ENCODE results near the gene GYG2. TPM values are rescaled to one million over a fixed set of nuclear protein-coding genes. Genes with fewer than 3 reads are reported as not detected.
"Not testable (repeated sequence)": the region's sequence is repeated elsewhere in the genome, so short reads cannot be mapped to it uniquely, and the experiment has no call there.

Gene GYG2
- total RNA-seq, result 107 and 117 TPM in 2 replicates
- long read RNA-seq, transcript GYG2-205 (11 exons, 1,956 nt), result major isoform, 236 of 688 reads
- long read RNA-seq, transcript GYG2-204 (12 exons, 3,393 nt), result minor isoform, 19 of 688 reads
- long read RNA-seq, partial matches to known transcripts, result 120 of 688 reads
- long read RNA-seq, other reads (novel, unspliced or antisense), result 312 of 688 reads

DNA sequence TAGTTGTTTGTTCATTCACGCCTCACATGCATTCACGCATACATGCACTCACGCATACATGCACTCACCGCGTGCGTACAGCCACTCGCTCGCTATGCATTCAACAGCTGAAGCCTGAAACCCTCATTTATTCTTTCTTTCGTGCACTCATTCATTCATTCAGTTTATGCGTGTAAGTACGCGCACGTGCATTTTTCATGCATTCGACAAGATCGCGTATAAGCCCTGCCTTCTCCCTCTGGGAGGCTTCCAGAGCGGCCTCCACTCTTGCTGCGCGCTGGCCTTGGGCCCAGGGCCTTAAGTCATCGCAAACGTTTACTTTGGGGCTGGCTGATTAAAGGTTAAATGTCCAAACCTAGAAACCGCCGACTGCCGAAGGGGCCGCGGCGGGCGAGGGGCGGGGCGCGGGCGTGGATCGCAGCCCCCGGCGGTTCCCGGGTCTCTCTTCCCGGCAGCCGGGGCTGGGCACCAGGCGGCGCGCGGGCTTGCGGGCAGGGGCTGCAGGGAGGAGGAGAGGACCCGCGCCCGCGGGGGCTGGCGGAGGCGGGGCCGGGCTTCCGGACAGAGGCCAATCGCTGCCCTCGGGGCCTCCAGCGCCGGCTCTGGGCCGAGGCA is at the start of gene GYG2:
TSS of gene GYG2 (plus strand) at position 587 of the 615 bp plus-strand sequence. CDS start 1,259 bp downstream, outside the sequence.
- peak within 1 kb of the TSS; percentile 73 for H3K4me3 Mint-ChIP-seq (ENCODE audit: low read depth)
- H3K27ac Mint-ChIP-seq, result no peak within 1 kb of the TSS
- TF ChIP-seq, protein P1, sequence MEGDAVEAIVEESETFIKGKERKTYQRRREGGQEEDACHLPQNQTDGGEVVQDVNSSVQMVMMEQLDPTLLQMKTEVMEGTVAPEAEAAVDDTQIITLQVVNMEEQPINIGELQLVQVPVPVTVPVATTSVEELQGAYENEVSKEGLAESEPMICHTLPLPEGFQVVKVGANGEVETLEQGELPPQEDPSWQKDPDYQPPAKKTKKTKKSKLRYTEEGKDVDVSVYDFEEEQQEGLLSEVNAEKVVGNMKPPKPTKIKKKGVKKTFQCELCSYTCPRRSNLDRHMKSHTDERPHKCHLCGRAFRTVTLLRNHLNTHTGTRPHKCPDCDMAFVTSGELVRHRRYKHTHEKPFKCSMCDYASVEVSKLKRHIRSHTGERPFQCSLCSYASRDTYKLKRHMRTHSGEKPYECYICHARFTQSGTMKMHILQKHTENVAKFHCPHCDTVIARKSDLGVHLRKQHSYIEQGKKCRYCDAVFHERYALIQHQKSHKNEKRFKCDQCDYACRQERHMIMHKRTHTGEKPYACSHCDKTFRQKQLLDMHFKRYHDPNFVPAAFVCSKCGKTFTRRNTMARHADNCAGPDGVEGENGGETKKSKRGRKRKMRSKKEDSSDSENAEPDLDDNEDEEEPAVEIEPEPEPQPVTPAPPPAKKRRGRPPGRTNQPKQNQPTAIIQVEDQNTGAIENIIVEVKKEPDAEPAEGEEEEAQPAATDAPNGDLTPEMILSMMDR (IDR thresholded peaks at IDR 0.05; ENCODE audit: unreplicated experiment), result no peak
- H3K27me3 Mint-ChIP-seq, result no peaks in the 10 kb centered on the region
- H3K9me3 Mint-ChIP-seq (ENCODE audit: low read depth), result no peaks in the 10 kb centered on the region
- peaks cover 19% of the 10 kb centered on the region for H3K4me1 Mint-ChIP-seq (ENCODE audit: low read depth)
- peak; percentile 73 for DNase-seq (ENCODE audit: low spot score, unreplicated experiment)
- H3K36me3 Mint-ChIP-seq (ENCODE audit: insufficient read depth), result peaks cover 17% of the 10 kb centered on the region

DNA sequence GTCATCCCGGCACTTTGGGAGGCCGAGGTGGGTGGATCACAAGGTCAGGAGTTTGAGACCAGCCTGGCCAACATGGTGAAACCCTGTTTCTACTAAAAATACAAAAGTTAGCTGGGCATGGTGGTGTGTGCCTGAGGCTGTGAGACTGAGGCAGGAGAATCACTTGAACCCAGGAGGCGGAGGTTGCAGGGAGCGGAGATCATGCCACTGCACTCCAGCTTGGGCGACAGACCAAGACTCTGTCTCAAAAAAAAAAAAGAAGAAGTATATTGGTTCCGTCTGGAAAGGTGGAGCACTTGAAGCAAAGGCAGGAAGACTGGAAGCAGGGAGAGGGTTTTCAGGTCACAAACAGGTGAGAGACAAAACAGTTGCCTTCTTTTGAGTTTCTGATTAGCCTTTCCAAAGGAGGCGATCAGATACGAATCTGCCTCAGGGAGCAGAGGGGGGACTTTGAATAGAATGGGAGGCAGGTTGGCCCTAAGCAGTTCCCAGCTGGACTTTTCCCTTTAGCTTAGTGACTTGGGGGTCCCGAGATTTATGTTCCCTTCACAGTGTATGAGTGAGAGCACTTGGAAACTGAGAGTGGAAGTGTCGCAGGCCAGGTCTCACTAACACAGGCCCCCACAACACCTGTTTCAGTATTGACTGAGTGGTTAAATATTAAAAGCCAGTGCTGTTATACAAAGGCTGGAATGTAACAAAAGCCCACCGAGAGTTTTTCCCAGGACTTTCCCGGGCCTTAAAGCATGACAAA is 48.1 kb upstream of the GYG2 start:
- not testable (repeated sequence) for H3K9me3 Mint-ChIP-seq (ENCODE audit: low read depth); H3K27me3 Mint-ChIP-seq; H3K36me3 Mint-ChIP-seq (ENCODE audit: insufficient read depth)
- peak overlapping the region; percentile 98 for H3K27ac Mint-ChIP-seq
- peak; percentile 41 for DNase-seq (ENCODE audit: low spot score, unreplicated experiment)
- peaks cover 47% of the 10 kb centered on the region for H3K4me1 Mint-ChIP-seq (ENCODE audit: low read depth)
- peak overlapping the region; percentile 73 for H3K4me3 Mint-ChIP-seq (ENCODE audit: low read depth)

DNA sequence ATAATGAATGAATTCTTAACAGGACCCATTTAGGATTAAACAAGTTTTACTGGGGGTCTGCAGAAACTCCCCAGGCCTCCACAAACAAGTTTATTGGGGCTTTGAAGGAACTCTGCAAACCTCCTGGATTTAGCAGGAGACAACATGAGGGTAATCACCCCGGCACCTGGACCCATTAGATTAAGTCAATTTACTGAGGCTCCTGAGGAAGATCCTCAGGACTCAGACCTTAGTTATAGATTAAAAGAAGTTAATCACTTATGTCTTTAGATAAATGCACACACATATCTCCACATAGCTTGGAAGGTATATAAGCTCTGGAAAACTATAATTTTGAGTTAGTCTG is 47.5 kb upstream of the GYG2 start:
- H3K27ac Mint-ChIP-seq, result peak overlapping the region; percentile 98
- peaks cover 3% of the 10 kb centered on the region for H3K36me3 Mint-ChIP-seq (ENCODE audit: insufficient read depth)
- H3K4me3 Mint-ChIP-seq (ENCODE audit: low read depth), result peak overlapping the region; percentile 73
- H3K4me1 Mint-ChIP-seq (ENCODE audit: low read depth), result peaks cover 45% of the 10 kb centered on the region
- no peaks in the 10 kb centered on the region for H3K27me3 Mint-ChIP-seq
- TF ChIP-seq, protein P1 (IDR thresholded peaks at IDR 0.05; ENCODE audit: unreplicated experiment), result no peak
- DNase-seq (ENCODE audit: low spot score, unreplicated experiment), result no peak
- H3K9me3 Mint-ChIP-seq (ENCODE audit: low read depth), result no peaks in the 10 kb centered on the region

DNA sequence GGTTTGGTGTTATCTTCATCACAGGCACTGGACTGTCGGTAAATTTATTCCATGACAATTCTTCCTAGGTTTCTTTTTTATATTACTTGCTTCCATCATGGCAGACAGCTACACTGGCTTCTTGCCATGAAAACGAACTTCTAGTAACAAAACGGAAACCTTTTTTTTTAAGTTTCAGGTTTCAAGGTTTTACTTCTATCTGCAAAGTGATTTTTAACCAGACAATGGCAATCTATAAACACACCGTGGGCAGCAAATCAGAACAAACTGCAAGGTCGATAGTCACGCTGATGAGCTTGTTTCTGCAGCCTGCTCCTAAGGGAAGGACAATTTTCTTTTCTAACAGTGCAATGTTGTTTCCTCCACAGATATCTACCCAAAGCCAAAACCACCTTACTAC is 47.0 kb upstream of the GYG2 start:
- H3K4me3 Mint-ChIP-seq (ENCODE audit: low read depth), result peak overlapping the region; percentile 73
- no peak for DNase-seq (ENCODE audit: low spot score, unreplicated experiment)
- no peaks in the 10 kb centered on the region for H3K9me3 Mint-ChIP-seq (ENCODE audit: low read depth)
- peaks cover 3% of the 10 kb centered on the region for H3K36me3 Mint-ChIP-seq (ENCODE audit: insufficient read depth)
- H3K27ac Mint-ChIP-seq, result peak overlapping the region; percentile 98
- peaks cover 47% of the 10 kb centered on the region for H3K4me1 Mint-ChIP-seq (ENCODE audit: low read depth)
- H3K27me3 Mint-ChIP-seq, result no peaks in the 10 kb centered on the region
- TF ChIP-seq, protein P1 (IDR thresholded peaks at IDR 0.05; ENCODE audit: unreplicated experiment), result no peak

DNA sequence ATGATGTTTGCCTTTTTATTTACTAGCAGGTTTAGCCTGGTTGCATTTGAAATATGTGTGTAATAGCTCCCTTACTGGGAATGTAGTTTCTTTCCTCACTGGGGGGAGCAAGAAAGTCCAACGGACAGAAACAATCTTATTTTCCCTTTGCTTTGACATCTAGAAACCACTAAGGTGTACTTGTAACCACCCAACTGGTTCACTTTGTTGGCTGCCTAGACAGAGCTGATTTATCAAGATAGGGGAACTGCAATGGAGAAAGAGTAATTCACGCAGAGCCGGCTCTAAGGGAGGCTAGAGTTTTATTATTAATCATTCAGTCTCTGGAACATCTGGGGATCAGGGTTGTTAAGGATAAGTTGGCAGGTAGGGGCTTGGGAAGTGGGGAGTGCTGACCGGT is 46.6 kb upstream of the GYG2 start:
- H3K4me3 Mint-ChIP-seq (ENCODE audit: low read depth), result peak overlapping the region; percentile 73

More for the DNA sequence above, 46.6 kb upstream of the GYG2 start:
- Mint-ChIP-seq H3K4me1 (ENCODE audit: low read depth) (peaks cover 49% of the 10 kb centered on the region), H3K27me3 (no peaks in the 10 kb centered on the region), H3K27ac (peak overlapping the region; percentile 98), H3K9me3 (ENCODE audit: low read depth) (no peaks in the 10 kb centered on the region), H3K36me3 (ENCODE audit: insufficient read depth) (peaks cover 3% of the 10 kb centered on the region)
- DNase-seq (ENCODE audit: low spot score, unreplicated experiment), result no peak
- TF ChIP-seq, protein P1 (IDR thresholded peaks at IDR 0.05; ENCODE audit: unreplicated experiment), result no peak
